IMR-90 (cell line): ENCODE results near the gene ZFYVE21. TPM values are rescaled to one million over a fixed set of nuclear protein-coding genes. Genes with fewer than 3 reads are reported as not detected.

ENCODE experiments used
- ATAC-seq: fragments of 200-7000 bp; cut with Tn5 transposase; 2 replicates; pipeline ENCODE4 v1.9.1; 2020; ENCODE audit warnings: low read depth, mild to moderate bottlenecking, moderate library complexity
- BruUV-seq: library from RNA; stranded (reverse); fragments of 400-500 nt; replicated peaks from 2 replicates; lab custom pipeline; 2021; lab: Mats Ljungman, UMichigan
- CTCF ChIA-PET: fragments of 300-600 bp; formaldehyde crosslinking; extraction: SDS; loops from one replicate; lab custom pipeline; 2021; ENCODE audit warnings: antibody characterized with exemption; lab: Yijun Ruan, JAX
- POLR2A ChIA-PET: fragments of 300-600 bp; sonication (Branson Sonifier 250); formaldehyde crosslinking; loops from one replicate; lab custom pipeline; 2022; ENCODE audit warnings: antibody characterized with exemption; ENCODE audit not compliant: unreplicated experiment; lab: Charles Lee
- DNase-seq: peaks from one replicate; pipeline ENCODE4 v3.0.0; 2013
- H2AFZ ChIP-seq: replicated peaks from 2 replicates; pipeline ENCODE3; 2013; ENCODE audit warnings: low read length, mild to moderate bottlenecking; ENCODE audit not compliant: poor library complexity
- H2AK5ac ChIP-seq: 2 replicates; pipeline ENCODE4 v1.6.1; 2013; ENCODE audit warnings: low read depth, low read length, inconsistent platforms
- H2AK9ac ChIP-seq: replicated peaks from 2 replicates; pipeline ENCODE3; 2013; ENCODE audit warnings: mild to moderate bottlenecking, low read depth, low read length, moderate library complexity; ENCODE audit not compliant: poor library complexity
- H2BK120ac ChIP-seq: 2 replicates; pipeline ENCODE4 v1.6.1; 2013; ENCODE audit warnings: low read depth, low read length, inconsistent platforms
- H2BK15ac ChIP-seq: 3 replicates; pipeline ENCODE4 v1.6.1; 2013; ENCODE audit warnings: low read depth, low read length, inconsistent platforms
- H2BK20ac ChIP-seq: 2 replicates; pipeline ENCODE4 v1.6.1; 2013; ENCODE audit warnings: low read depth, mild to moderate bottlenecking, inconsistent platforms, low read length, moderate library complexity
- H2BK5ac ChIP-seq: 2 replicates; pipeline ENCODE4 v1.6.1; 2013; ENCODE audit warnings: mild to moderate bottlenecking, low read depth, low read length, inconsistent platforms; ENCODE audit not compliant: poor library complexity, severe bottlenecking
- H3K14ac ChIP-seq: replicated peaks from 2 replicates; pipeline ENCODE4 v1.6.1; 2013; ENCODE audit warnings: low read depth, low read length, inconsistent platforms
- H3K18ac ChIP-seq: 2 replicates; pipeline ENCODE4 v1.6.1; 2013; ENCODE audit warnings: low read depth, low read length, control low read depth
- H3K23ac ChIP-seq: 2 replicates; pipeline ENCODE4 v1.6.1; 2013; ENCODE audit warnings: low read depth, low read length, inconsistent platforms
- H3K27ac ChIP-seq: 2 replicates; pipeline ENCODE4 v1.5.1; 2013; ENCODE audit warnings: mild to moderate bottlenecking, control low read depth, low read length; ENCODE audit not compliant: insufficient read depth
- H3K27me3 ChIP-seq: 2 replicates; pipeline ENCODE4 v1.6.1; 2013; ENCODE audit warnings: low read length; ENCODE audit not compliant: control insufficient read depth, insufficient read depth
- H3K36me3 ChIP-seq: 2 replicates; pipeline ENCODE4 v1.6.1; 2013; ENCODE audit warnings: low read length, mixed read lengths; ENCODE audit not compliant: control insufficient read depth, insufficient read depth
- H3K4ac ChIP-seq: 2 replicates; pipeline ENCODE4 v1.6.1; 2013; ENCODE audit warnings: low read depth, low read length, inconsistent platforms
- H3K4me1 ChIP-seq: 2 replicates; pipeline ENCODE4 v1.6.1; 2013; ENCODE audit warnings: low read length, mixed read lengths; ENCODE audit not compliant: control insufficient read depth, insufficient read depth
- H3K4me2 ChIP-seq: 2 replicates; pipeline ENCODE4 v1.6.1; 2013; ENCODE audit warnings: low read depth, mild to moderate bottlenecking, control low read depth, low read length, moderate library complexity
- H3K4me3 ChIP-seq: 2 replicates; pipeline ENCODE4 v1.5.1; 2013; ENCODE audit warnings: low read depth, mild to moderate bottlenecking, control low read depth, low read length, moderate library complexity; ENCODE audit not compliant: insufficient read depth
- H3K56ac ChIP-seq: 2 replicates; pipeline ENCODE4 v1.6.1; 2013; ENCODE audit warnings: low read length, inconsistent platforms; ENCODE audit not compliant: insufficient read depth; ENCODE audit errors: extremely low read depth
- H3K79me1 ChIP-seq, 2 experiments: 2 replicates each; pipeline ENCODE4 v1.6.1; 2013; ENCODE audit warnings: low read length in 2 of 2, inconsistent platforms in 1 of 2, low read depth in 1 of 2
- H3K9ac ChIP-seq: 2 replicates; pipeline ENCODE4 v1.6.1; 2013; ENCODE audit warnings: low read depth, low read length, control low read depth
- H3K9me1 ChIP-seq: 2 replicates; pipeline ENCODE4 v1.6.1; 2013; ENCODE audit warnings: low read length, inconsistent platforms; ENCODE audit not compliant: insufficient read depth
- H3K9me3 ChIP-seq: 2 replicates; pipeline ENCODE4 v1.6.1; 2013; ENCODE audit warnings: low read length; ENCODE audit not compliant: control insufficient read depth, insufficient read depth
- H4K20me1 ChIP-seq: 2 replicates; pipeline ENCODE4 v1.6.1; 2013; ENCODE audit warnings: low read length, inconsistent platforms; ENCODE audit not compliant: insufficient read depth
- H4K5ac ChIP-seq: 2 replicates; pipeline ENCODE4 v1.6.1; 2013; ENCODE audit warnings: mild to moderate bottlenecking, low read depth, low read length, control low read depth
- H4K8ac ChIP-seq, 2 experiments: 2 replicates each; pipeline ENCODE4 v1.6.1; 2013; ENCODE audit warnings: low read depth in 2 of 2, low read length in 2 of 2, control low read depth in 1 of 2, inconsistent platforms in 1 of 2
- H4K91ac ChIP-seq: 2 replicates; pipeline ENCODE4 v1.6.1; 2013; ENCODE audit warnings: low read depth, low read length, inconsistent platforms; ENCODE audit not compliant: insufficient read depth
- BHLHE40 ChIP-seq: fragments of 150-350 bp; IDR thresholded peaks from 2 replicates; pipeline ENCODE4 v1.6.1; 2016; ENCODE audit warnings: mild to moderate bottlenecking, low read depth, low read length
- CEBPB ChIP-seq: IDR thresholded peaks from 2 replicates; pipeline ENCODE4 v1.6.1; 2012; ENCODE audit warnings: low read depth, low read length, improper control_type of control experiment
- CHD1 ChIP-seq: IDR thresholded peaks from 2 replicates; pipeline ENCODE4 v1.6.1; 2012; ENCODE audit warnings: low read depth, low read length, improper control_type of control experiment
- FOS ChIP-seq: fragments of 150-350 bp; IDR thresholded peaks from 2 replicates; pipeline ENCODE4 v1.6.1; 2016; ENCODE audit warnings: low read depth, low read length
- MAFK ChIP-seq: IDR thresholded peaks from 2 replicates; pipeline ENCODE4 v1.6.1; 2012; ENCODE audit warnings: low read depth, low read length, improper control_type of control experiment
- MAZ ChIP-seq: IDR thresholded peaks from 2 replicates; pipeline ENCODE4 v1.6.1; 2012; ENCODE audit warnings: low read depth, mild to moderate bottlenecking, low read length, improper control_type of control experiment, moderate library complexity, borderline replicate concordance
- MXI1 ChIP-seq: IDR thresholded peaks from 2 replicates; pipeline ENCODE4 v1.6.1; 2012; ENCODE audit warnings: low read depth, mild to moderate bottlenecking, low read length, moderate library complexity, borderline replicate concordance
- NFE2L2 ChIP-seq: fragments of 150-350 bp; IDR thresholded peaks from 2 replicates; pipeline ENCODE4 v1.6.1; 2016; ENCODE audit warnings: low read depth, mild to moderate bottlenecking, low read length
- POLR2A ChIP-seq: IDR thresholded peaks from 2 replicates; pipeline ENCODE4 v1.6.1; 2012; ENCODE audit warnings: mild to moderate bottlenecking, low read depth, low read length
- RAD21 ChIP-seq: IDR thresholded peaks from 2 replicates; pipeline ENCODE4 v1.6.1; 2012; ENCODE audit warnings: low read length, improper control_type of control experiment
- RCOR1 ChIP-seq: IDR thresholded peaks from 2 replicates; pipeline ENCODE4 v1.6.1; 2012; ENCODE audit warnings: mild to moderate bottlenecking, low read length, improper control_type of control experiment; ENCODE audit not compliant: insufficient replicate concordance
- RFX5 ChIP-seq: IDR thresholded peaks from 2 replicates; pipeline ENCODE4 v1.8.0; 2012; ENCODE audit warnings: low read depth, mild to moderate bottlenecking, low read length, moderate library complexity
- SMC3 ChIP-seq: fragments of 150-350 bp; IDR thresholded peaks from 2 replicates; pipeline ENCODE4 v1.6.1; 2016; ENCODE audit warnings: low read depth, mild to moderate bottlenecking, antibody characterized with exemption, low read length, moderate library complexity
- WGBS, 2 experiments: methylation state at CpG; one replicate each; pipeline versions ENCODE4 v1.1.5 to v1.1.7; 2013; ENCODE audit warnings: missing lambda C conversion rate in 2 of 2; ENCODE audit not compliant: insufficient read length in 1 of 2; ENCODE audit errors: extremely low coverage in 2 of 2; 5-methylcytosine and 5-hydroxymethylcytosine counted together
- dilution Hi-C: fragments of 300-500 bp; cut with HindIII; formaldehyde crosslinking; loops from one replicate; pipeline ENCODE4 v1.14.3; 2018; ENCODE audit warnings: low sequenced_read_pairs; ENCODE audit not compliant: unreplicated experiment
- in situ Hi-C: fragments of 300-500 bp; cut with MboI; formaldehyde crosslinking; loops from 3 replicates; pipeline ENCODE4 v1.14.3; 2019; ENCODE audit warnings: low sequenced_read_pairs, inconsistent platforms, mixed read lengths
- intact Hi-C: fragments of 100-400 bp; cut with micrococcal nuclease; formaldehyde crosslinking; loops from 2 replicates; pipeline ENCODE4 v1.10.0; 2022
- polyA plus RNA-seq, 3 experiments: library from polyadenylated mRNA; depleted of rRNA; stranded (reverse); fragments of >200 nt; gene quantifications; 2 replicates each; pipeline ENCODE4 v1.2.3, GENCODE V29; 2012; ENCODE audit warnings: low replicate concordance in 1 of 3
- total RNA-seq: library from RNA; depleted of rRNA; stranded (reverse); fragments of >200 nt; gene quantifications from 2 replicates; pipeline ENCODE4 v1.2.3, GENCODE V29; 2012
- TF ChIP-seq, protein P1 (sequence below): conservative IDR thresholded peaks from 2 replicates; pipeline ENCODE4 v1.5.1; 2012; ENCODE audit warnings: mild to moderate bottlenecking, low read depth, low read length, improper control_type of control experiment
- TF ChIP-seq, protein P2 (sequence below): fragments of 150-350 bp; IDR thresholded peaks from 2 replicates; pipeline ENCODE4 v1.6.1; 2017; ENCODE audit warnings: mild to moderate bottlenecking, antibody characterized with exemption, low read length, low read depth
- TF ChIP-seq, protein P3 (sequence below): fragments of 150-350 bp; IDR thresholded peaks from 2 replicates; pipeline ENCODE4 v1.6.1; 2016; ENCODE audit warnings: low read depth, mild to moderate bottlenecking, low read length, moderate library complexity, borderline replicate concordance

ZFYVE21 gene
- total and polyA plus RNA-seq, 2 of the 4 experiments (the other 2 are of a cell fraction), result 41.2 to 89.2 TPM

DNA sequence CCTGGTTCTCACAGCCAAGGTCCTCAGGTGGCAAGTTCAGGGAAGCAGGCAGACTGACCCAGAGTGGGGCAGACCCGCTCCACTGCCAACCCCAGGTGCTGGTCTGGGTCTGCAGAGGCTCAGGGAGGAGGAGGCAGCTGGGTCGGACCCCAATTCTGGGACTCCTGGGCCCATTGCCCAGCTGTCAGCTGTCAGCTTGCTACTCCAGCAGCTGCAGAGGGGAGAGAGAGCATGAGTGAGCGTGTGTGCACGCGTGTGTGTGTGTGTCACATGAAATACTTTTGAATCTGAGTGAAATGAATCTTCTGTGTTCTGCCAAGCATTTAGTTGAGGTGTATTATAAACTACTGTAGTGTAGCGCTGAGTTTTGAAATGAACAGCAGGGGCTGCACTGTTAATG is 31.1 kb upstream of the ZFYVE21 start:
- intact Hi-C loops (no loop called here), dilution Hi-C loops (no loop called here), in situ Hi-C loops (loop anchor here (10.0 kb wide), 1 partner anchor 110 kb away; no protein-coding TSS in a partner anchor)
- Histone ChIP-seq H2AK9ac (no peak overlapping the region), H3K9ac (0 out of 2 replicates have a peak overlapping the region, but pooled peaks have one; percentile 19), H3K4ac (no peak overlapping the region), H4K5ac (no peak overlapping the region), H2BK15ac (no peak overlapping the region), H3K79me1 (peaks cover 42 to 70% of the 10 kb centered on the region in 2 experiments), H3K4me3 (no peak overlapping the region), H3K27me3 (no peaks in the 10 kb centered on the region), H2AFZ (no peak overlapping the region), H2BK5ac (no peak overlapping the region), H2BK120ac (no peak overlapping the region), H3K4me2 (no peak overlapping the region), H4K8ac (no peak overlapping the region), H2AK5ac (no peak overlapping the region), H4K91ac (no peak overlapping the region), H3K9me3 (no peaks in the 10 kb centered on the region), H3K4me1 (peaks cover 8% of the 10 kb centered on the region), H3K27ac (no peak overlapping the region), H3K23ac (no peak overlapping the region), H2BK20ac (no peak overlapping the region), H3K9me1 (peaks cover 10% of the 10 kb centered on the region; the same call in 1 of the 2 replicates), H3K56ac (no peak overlapping the region), H3K14ac (no peak overlapping the region), H3K36me3 (peaks cover 62% of the 10 kb centered on the region), H3K18ac (no peak overlapping the region), H4K20me1 (peaks cover 44% of the 10 kb centered on the region)
- TF ChIP-seq SMC3 (no peak), MXI1 (no peak), RAD21 (no peak), RCOR1 (no peak), POLR2A (no peak), FOS (no peak), CHD1 (no peak), BHLHE40 (no peak), NFE2L2 (no peak), CEBPB (no peak), RFX5 (no peak), MAFK (no peak), MAZ (no peak)
- TF ChIP-seq, protein P1, sequence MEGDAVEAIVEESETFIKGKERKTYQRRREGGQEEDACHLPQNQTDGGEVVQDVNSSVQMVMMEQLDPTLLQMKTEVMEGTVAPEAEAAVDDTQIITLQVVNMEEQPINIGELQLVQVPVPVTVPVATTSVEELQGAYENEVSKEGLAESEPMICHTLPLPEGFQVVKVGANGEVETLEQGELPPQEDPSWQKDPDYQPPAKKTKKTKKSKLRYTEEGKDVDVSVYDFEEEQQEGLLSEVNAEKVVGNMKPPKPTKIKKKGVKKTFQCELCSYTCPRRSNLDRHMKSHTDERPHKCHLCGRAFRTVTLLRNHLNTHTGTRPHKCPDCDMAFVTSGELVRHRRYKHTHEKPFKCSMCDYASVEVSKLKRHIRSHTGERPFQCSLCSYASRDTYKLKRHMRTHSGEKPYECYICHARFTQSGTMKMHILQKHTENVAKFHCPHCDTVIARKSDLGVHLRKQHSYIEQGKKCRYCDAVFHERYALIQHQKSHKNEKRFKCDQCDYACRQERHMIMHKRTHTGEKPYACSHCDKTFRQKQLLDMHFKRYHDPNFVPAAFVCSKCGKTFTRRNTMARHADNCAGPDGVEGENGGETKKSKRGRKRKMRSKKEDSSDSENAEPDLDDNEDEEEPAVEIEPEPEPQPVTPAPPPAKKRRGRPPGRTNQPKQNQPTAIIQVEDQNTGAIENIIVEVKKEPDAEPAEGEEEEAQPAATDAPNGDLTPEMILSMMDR, result no peak
- TF ChIP-seq, protein P2, sequence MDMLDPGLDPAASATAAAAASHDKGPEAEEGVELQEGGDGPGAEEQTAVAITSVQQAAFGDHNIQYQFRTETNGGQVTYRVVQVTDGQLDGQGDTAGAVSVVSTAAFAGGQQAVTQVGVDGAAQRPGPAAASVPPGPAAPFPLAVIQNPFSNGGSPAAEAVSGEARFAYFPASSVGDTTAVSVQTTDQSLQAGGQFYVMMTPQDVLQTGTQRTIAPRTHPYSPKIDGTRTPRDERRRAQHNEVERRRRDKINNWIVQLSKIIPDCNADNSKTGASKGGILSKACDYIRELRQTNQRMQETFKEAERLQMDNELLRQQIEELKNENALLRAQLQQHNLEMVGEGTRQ, result no peak
- TF ChIP-seq, protein P3, sequence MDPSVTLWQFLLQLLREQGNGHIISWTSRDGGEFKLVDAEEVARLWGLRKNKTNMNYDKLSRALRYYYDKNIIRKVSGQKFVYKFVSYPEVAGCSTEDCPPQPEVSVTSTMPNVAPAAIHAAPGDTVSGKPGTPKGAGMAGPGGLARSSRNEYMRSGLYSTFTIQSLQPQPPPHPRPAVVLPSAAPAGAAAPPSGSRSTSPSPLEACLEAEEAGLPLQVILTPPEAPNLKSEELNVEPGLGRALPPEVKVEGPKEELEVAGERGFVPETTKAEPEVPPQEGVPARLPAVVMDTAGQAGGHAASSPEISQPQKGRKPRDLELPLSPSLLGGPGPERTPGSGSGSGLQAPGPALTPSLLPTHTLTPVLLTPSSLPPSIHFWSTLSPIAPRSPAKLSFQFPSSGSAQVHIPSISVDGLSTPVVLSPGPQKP, result no peak
- ATAC-seq (no peak), DNase-seq (no peak)
- POLR2A ChIA-PET, result no interaction called here
- no TSS peak for BruUV-seq
- CTCF ChIA-PET, result no interaction called here
- 83% methylated on average over 2 of the region's 6 CpGs; no CpG with 5 or more reads in 1 of the 2 experiments for WGBS, 2 experiments
